Muscle of leg (tissue), 11 donors: ENCODE data around the gene BMAL1. TPM values are rescaled to one million over a fixed set of nuclear protein-coding genes. Genes with fewer than 3 reads are reported as not detected.
"Not testable (repeated sequence)": the region's sequence is repeated elsewhere in the genome, so short reads cannot be mapped to it uniquely, and the experiment has no call there.

Experiments
- DNase-seq: peaks from one replicate; pipeline ENCODE4 v3.0.0; 2013
- H3K27ac ChIP-seq: one replicate; pipeline ENCODE4 v1.5.1; 2013; ENCODE audit warnings: mild to moderate bottlenecking, low read length, control low read depth
- H3K27me3 ChIP-seq: one replicate; pipeline ENCODE4 v1.6.1; 2013; ENCODE audit warnings: low read length; ENCODE audit not compliant: control insufficient read depth, insufficient read depth
- H3K36me3 ChIP-seq: one replicate; pipeline ENCODE4 v1.6.1; 2013; ENCODE audit warnings: low read length; ENCODE audit not compliant: control insufficient read depth, insufficient read depth
- H3K4me1 ChIP-seq: one replicate; pipeline ENCODE4 v1.6.1; 2013; ENCODE audit warnings: low read length; ENCODE audit not compliant: control insufficient read depth, insufficient read depth
- H3K4me3 ChIP-seq: one replicate; pipeline ENCODE4 v1.5.1; 2013; ENCODE audit warnings: low read length, control low read depth
- H3K9me3 ChIP-seq: replicated peaks from 2 replicates; pipeline ENCODE4 v1.6.1; 2013; ENCODE audit warnings: low read depth, low read length; ENCODE audit not compliant: control insufficient read depth
- WGBS: methylation state at CpG from one replicate; pipeline ENCODE4 v1.1.5; 2013; ENCODE audit warnings: missing lambda C conversion rate; ENCODE audit not compliant: insufficient coverage; 5-methylcytosine and 5-hydroxymethylcytosine counted together
- polyA plus RNA-seq, 8 donors: library from polyadenylated mRNA; unstranded; fragments of 120-200 nt; gene quantifications; one replicate each; pipeline versions ENCODE4 v1.2.1 to v1.2.3, GENCODE V29; 2013; ENCODE audit warnings: inconsistent platforms in 1 of 8, low replicate concordance in 1 of 8; ENCODE audit not compliant: insufficient read length in 8 of 8, insufficient read depth in 1 of 8
- total RNA-seq: library from RNA; stranded (reverse); fragments of 120-200 nt; gene quantifications from one replicate; pipeline ENCODE4 v1.2.4, GENCODE V29; 2013

Gene BMAL1
- total and polyA plus RNA-seq, 9 donors = 5.7 to 10.6 (median 6.9) TPM

DNA sequence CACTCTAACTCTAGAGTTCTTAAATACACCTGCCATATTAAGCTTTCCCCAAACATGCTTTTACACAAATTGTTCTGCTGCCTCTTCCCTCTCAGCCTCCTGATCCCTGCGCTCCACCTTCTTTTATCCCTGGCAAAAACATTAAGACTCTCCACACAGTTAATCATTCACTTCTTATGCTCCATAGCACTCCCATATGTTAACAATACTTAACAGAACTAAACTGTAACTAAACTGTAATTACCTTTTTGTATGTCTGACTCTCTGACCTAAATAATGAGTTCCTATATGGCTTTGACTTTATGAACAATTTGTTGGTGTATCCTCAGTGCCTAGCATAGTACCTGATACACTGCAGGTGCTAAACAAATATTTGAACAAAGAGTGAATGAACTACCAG lies 113.6 kb downstream of the BMAL1 start:
- 80% methylated on average over 1 of the region's 1 CpG for WGBS
- H3K27ac ChIP-seq = no peak overlapping the region
- no peak overlapping the region for H3K4me3 ChIP-seq
- no peak for DNase-seq
- no peaks in the 10 kb centered on the region for H3K27me3 ChIP-seq
- H3K4me1 ChIP-seq = no peaks in the 10 kb centered on the region
- H3K36me3 ChIP-seq = peaks cover 7% of the 10 kb centered on the region
- H3K9me3 ChIP-seq = no peaks in the 10 kb centered on the region

DNA sequence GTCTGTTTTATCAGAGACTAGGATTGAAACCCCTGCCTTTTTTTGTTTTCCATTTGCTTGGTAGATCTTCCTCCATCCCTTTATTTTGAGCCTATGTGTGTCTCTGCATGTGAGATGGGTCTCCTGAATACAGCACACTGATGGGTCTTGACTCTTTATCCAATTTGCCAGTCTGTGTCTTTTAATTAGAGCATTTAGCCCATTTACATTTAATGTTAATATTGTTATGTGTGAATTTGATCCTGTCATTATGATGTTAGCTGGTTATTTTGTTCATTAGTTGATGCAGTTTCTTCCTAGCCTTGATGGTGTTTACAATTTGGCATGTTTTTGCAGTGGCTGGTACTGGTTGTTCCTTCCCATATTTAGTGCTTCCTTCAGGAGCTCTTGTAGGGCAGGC lies 120.7 kb downstream of the BMAL1 start:
- H3K27me3 ChIP-seq, H3K27ac ChIP-seq, H3K4me1 ChIP-seq, H3K36me3 ChIP-seq, DNase-seq, H3K9me3 ChIP-seq, H3K4me3 ChIP-seq: not testable (repeated sequence)

GRCh38 chr11:13405220-13405619 lies 127.6 kb downstream of the BMAL1 start:
- H3K36me3 ChIP-seq = peaks cover 16% of the 10 kb centered on the region

GRCh38 chr11:13415201-13415600 lies 137.6 kb downstream of the BMAL1 start:
- Histone ChIP-seq H3K9me3 (no peaks in the 10 kb centered on the region), H3K27me3 (no peaks in the 10 kb centered on the region), H3K27ac (no peak overlapping the region), H3K4me3 (no peak overlapping the region), H3K36me3 (peaks cover 16% of the 10 kb centered on the region), H3K4me1 (no peaks in the 10 kb centered on the region)
- DNase-seq = no peak
- 92% methylated on average over 3 of the region's 3 CpGs for WGBS

More at GRCh38 chr11:13405220-13405619, 127.6 kb downstream of the BMAL1 start:
- no peaks in the 10 kb centered on the region for H3K4me1 ChIP-seq
- H3K27ac ChIP-seq = no peak overlapping the region
- H3K4me3 ChIP-seq = no peak overlapping the region
- no peaks in the 10 kb centered on the region for H3K27me3 ChIP-seq
- no CpG with 5 or more reads among the region's 4 CpGs for WGBS
- DNase-seq = no peak
- H3K9me3 ChIP-seq = peaks cover 3% of the 10 kb centered on the region

GRCh38 chr11:13421561-13421960 lies 144.0 kb downstream of the BMAL1 start:
- no peaks in the 10 kb centered on the region for H3K9me3 ChIP-seq
- H3K27me3 ChIP-seq = no peaks in the 10 kb centered on the region
- H3K4me3 ChIP-seq = no peak overlapping the region
- no peaks in the 10 kb centered on the region for H3K4me1 ChIP-seq
- H3K27ac ChIP-seq = no peak overlapping the region
- peaks cover 5% of the 10 kb centered on the region for H3K36me3 ChIP-seq
- DNase-seq = no peak
- no CpG with 5 or more reads among the region's 6 CpGs for WGBS

GRCh38 chr11:13423372-13423771 lies 145.8 kb downstream of the BMAL1 start:
- Histone ChIP-seq H3K4me1 (no peaks in the 10 kb centered on the region), H3K9me3 (peaks cover 8% of the 10 kb centered on the region), H3K27me3 (no peaks in the 10 kb centered on the region), H3K27ac (no peak overlapping the region), H3K36me3 (peaks cover 2% of the 10 kb centered on the region), H3K4me3 (no peak overlapping the region)
- 86% methylated on average over 1 of the region's 6 CpGs for WGBS
- no peak for DNase-seq

- DNase-seq = no peak
- Histone ChIP-seq H3K27me3 (no peaks in the 10 kb centered on the region), H3K36me3 (no peaks in the 10 kb centered on the region), H3K27ac (no peak overlapping the region), H3K4me3 (no peak overlapping the region), H3K9me3 (peaks cover 11% of the 10 kb centered on the region), H3K4me1 (no peaks in the 10 kb centered on the region)
Observed at GRCh38 chr11:13427440-13427839, 149.8 kb downstream of the BMAL1 start.

DNA sequence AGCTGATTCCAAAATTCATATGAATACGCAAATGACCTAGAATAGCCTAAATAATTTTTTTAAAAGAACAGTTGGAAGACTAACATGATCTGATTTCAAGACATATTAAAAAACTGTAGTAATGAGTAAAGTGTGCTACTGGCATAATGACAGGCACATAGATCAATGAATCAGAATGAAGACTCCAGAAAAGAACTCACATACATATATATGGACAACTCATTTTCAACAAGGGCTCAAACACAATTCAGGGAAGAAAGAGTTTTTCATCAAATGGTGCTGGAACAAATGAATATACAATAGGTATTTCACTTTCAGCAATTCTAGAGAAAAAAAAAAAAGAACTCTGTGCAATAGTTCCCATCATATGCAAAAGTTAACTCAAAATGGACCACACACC lies 151.7 kb downstream of the BMAL1 start:
- Histone ChIP-seq H3K4me1 (no peaks in the 10 kb centered on the region), H3K4me3 (no peak overlapping the region), H3K36me3 (no peaks in the 10 kb centered on the region), H3K27ac (no peak overlapping the region), H3K9me3 (peaks cover 11% of the 10 kb centered on the region), H3K27me3 (no peaks in the 10 kb centered on the region)
- no peak for DNase-seq
- WGBS = no CpG with 5 or more reads among the region's 1 CpG

GRCh38 chr11:13429836-13430235 lies 152.2 kb downstream of the BMAL1 start:
- H3K4me1 ChIP-seq = no peaks in the 10 kb centered on the region
- no peaks in the 10 kb centered on the region for H3K36me3 ChIP-seq
- no peak overlapping the region for H3K4me3 ChIP-seq
- no peak overlapping the region for H3K27ac ChIP-seq
- no peak for DNase-seq
- no peaks in the 10 kb centered on the region for H3K27me3 ChIP-seq
- H3K9me3 ChIP-seq = peaks cover 11% of the 10 kb centered on the region
- WGBS = 100% methylated on average over 2 of the region's 3 CpGs

DNA sequence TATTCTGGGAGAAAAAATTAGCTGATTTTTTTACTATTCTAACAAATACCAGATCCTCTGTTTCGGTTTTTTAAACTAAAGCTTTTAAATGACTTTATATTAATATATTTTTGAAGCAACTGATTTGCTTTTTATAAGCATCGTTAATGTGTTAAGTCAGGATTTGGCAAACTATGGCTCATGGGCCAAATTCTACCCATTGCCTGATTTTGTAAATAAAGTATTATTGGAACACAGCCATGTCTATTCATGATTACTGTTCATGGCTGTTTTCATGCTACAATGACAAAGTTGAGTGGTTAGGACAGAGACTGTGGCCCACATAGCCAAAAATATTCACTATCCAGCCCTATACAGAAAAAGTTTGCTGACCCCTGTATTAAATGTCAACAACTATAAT lies 155.8 kb downstream of the BMAL1 start:
- WGBS = no CpG with 5 or more reads among the region's 2 CpGs
- Histone ChIP-seq H3K27me3 (no peaks in the 10 kb centered on the region), H3K36me3 (no peaks in the 10 kb centered on the region), H3K27ac (no peak overlapping the region), H3K4me1 (no peaks in the 10 kb centered on the region), H3K4me3 (no peak overlapping the region), H3K9me3 (peaks cover 3% of the 10 kb centered on the region)
- DNase-seq = no peak
